HG03139 (cell line): Measurements from ENCODE around the gene ZNF223.

Experiments
- ATAC-seq: cut with Tn5 transposase; IDR thresholded peaks from one replicate; pipeline ENCODE4 v1.9.1; 2021; ENCODE audit not compliant: unreplicated experiment

ZNF223 gene

GRCh38 chr19:44071824-44072542 lies 20.1 kb downstream of the ZNF223 start, which contains the start of gene ZNF284:
Gene ZNF284 (plus strand): TSS chr19:44072159. CDS start chr19:44076390, 4,231 bp downstream.
- peak; percentile 82 for ATAC-seq

- ATAC-seq: no peak
Measured at GRCh38 chr19:44072543-44073401, 20.9 kb downstream of the ZNF223 start.

GRCh38 chr19:44076325-44076724 lies 24.5 kb downstream of the ZNF223 start:
- ATAC-seq: no peak

- ATAC-seq: no peak
Measured at GRCh38 chr19:44092108-44092507, 40.3 kb downstream of the ZNF223 start.

GRCh38 chr19:44093931-44094765 lies 42.3 kb downstream of the ZNF223 start, which contains the start of gene ZNF224:
Gene ZNF224 (plus strand): TSS chr19:44094361. CDS start chr19:44097874, 3,513 bp downstream.
- peak; percentile 84 for ATAC-seq

- no peak for ATAC-seq
Measured at GRCh38 chr19:44107751-44108150, 55.9 kb downstream of the ZNF223 start.

GRCh38 chr19:44109458-44109857 lies 57.6 kb downstream of the ZNF223 start:
- ATAC-seq: no peak

- no peak for ATAC-seq
Measured at GRCh38 chr19:44111910-44112463, 60.2 kb downstream of the ZNF223 start.

GRCh38 chr19:44112802-44113137 lies 60.9 kb downstream of the ZNF223 start:
- ATAC-seq: no peak

GRCh38 chr19:44113138-44113783 lies 61.4 kb downstream of the ZNF223 start, which contains the start of gene ZNF225:
Gene ZNF225 (plus strand): TSS chr19:44113399. CDS start chr19:44115828, 2,429 bp downstream.
- ATAC-seq: peak; percentile 93

- ATAC-seq: peak; percentile 22
Measured at GRCh38 chr19:44113784-44114390, 62.1 kb downstream of the ZNF223 start.
